ENCODE results near the gene SGCB. TPM values are rescaled to one million over a fixed set of nuclear protein-coding genes. Genes with fewer than 3 reads are reported as not detected.
A peak's percentile ranks its signal among the peaks of the same experiment; 100 is the strongest.

Gene SGCB
- total RNA-seq, 1 donor from 2014 or later: 29.9 TPM

DNA sequence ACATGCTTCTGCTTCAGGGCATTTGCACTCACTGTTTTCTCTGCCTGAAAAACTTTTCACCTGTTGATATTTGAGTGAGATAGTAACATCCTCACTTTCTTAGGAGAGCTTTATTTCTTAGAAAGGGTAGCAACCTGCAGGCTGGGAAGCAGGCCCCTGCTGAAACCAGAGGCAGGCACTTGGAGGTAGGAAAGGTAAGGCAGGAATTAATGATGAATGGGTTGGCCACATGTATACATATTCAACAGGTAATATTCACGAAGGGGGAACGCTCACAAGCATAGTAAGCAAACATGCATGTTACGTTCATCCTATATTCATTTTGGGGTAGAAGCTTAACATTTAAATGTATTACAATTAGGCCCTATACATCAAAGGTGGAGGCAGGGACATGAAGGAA, 16.2 kb upstream of the SGCB start:
- Mint-ChIP-seq H3K36me3 (ENCODE audit: low read depth) (peaks cover 3% of the 10 kb centered on the region), H3K4me3 (no peak overlapping the region), H3K9me3 (peaks cover under 1% of the 10 kb centered on the region), H3K4me1 (peaks cover 13% of the 10 kb centered on the region), H3K27me3 (ENCODE audit: low read depth) (peaks cover 42% of the 10 kb centered on the region), H3K27ac (ENCODE audit: unreplicated experiment) (no peak overlapping the region)
- TF ChIP-seq, protein P1, sequence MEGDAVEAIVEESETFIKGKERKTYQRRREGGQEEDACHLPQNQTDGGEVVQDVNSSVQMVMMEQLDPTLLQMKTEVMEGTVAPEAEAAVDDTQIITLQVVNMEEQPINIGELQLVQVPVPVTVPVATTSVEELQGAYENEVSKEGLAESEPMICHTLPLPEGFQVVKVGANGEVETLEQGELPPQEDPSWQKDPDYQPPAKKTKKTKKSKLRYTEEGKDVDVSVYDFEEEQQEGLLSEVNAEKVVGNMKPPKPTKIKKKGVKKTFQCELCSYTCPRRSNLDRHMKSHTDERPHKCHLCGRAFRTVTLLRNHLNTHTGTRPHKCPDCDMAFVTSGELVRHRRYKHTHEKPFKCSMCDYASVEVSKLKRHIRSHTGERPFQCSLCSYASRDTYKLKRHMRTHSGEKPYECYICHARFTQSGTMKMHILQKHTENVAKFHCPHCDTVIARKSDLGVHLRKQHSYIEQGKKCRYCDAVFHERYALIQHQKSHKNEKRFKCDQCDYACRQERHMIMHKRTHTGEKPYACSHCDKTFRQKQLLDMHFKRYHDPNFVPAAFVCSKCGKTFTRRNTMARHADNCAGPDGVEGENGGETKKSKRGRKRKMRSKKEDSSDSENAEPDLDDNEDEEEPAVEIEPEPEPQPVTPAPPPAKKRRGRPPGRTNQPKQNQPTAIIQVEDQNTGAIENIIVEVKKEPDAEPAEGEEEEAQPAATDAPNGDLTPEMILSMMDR (conservative IDR thresholded peaks at IDR 0.05): no peak
- no peak for DNase-seq (ENCODE audit: low read depth, low spot score)

DNA sequence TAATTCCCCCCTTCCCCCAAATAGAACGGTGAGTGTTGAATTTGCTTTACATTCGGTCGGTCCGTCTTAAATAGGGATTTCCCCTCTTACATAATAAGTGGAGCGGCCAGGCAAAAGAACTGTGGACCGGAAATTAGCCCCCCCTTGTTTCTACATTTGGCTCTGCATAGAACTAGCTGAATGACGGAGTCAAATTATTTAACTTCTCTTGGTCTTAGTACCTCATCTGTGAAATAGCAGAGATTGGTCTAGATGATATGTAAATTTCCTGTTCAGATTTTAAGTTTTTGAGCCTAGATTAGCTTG, 14.3 kb upstream of the SGCB start:
- Mint-ChIP-seq H3K4me3 (peak overlapping the region; percentile 96), H3K27ac (ENCODE audit: unreplicated experiment) (no peak overlapping the region), H3K9me3 (peaks cover 2% of the 10 kb centered on the region), H3K27me3 (ENCODE audit: low read depth) (peaks cover 49% of the 10 kb centered on the region), H3K4me1 (peaks cover 13% of the 10 kb centered on the region), H3K36me3 (ENCODE audit: low read depth) (peaks cover 8% of the 10 kb centered on the region)
- TF ChIP-seq, protein P1 (conservative IDR thresholded peaks at IDR 0.05): no peak
- DNase-seq (ENCODE audit: low read depth, low spot score): no peak

DNA sequence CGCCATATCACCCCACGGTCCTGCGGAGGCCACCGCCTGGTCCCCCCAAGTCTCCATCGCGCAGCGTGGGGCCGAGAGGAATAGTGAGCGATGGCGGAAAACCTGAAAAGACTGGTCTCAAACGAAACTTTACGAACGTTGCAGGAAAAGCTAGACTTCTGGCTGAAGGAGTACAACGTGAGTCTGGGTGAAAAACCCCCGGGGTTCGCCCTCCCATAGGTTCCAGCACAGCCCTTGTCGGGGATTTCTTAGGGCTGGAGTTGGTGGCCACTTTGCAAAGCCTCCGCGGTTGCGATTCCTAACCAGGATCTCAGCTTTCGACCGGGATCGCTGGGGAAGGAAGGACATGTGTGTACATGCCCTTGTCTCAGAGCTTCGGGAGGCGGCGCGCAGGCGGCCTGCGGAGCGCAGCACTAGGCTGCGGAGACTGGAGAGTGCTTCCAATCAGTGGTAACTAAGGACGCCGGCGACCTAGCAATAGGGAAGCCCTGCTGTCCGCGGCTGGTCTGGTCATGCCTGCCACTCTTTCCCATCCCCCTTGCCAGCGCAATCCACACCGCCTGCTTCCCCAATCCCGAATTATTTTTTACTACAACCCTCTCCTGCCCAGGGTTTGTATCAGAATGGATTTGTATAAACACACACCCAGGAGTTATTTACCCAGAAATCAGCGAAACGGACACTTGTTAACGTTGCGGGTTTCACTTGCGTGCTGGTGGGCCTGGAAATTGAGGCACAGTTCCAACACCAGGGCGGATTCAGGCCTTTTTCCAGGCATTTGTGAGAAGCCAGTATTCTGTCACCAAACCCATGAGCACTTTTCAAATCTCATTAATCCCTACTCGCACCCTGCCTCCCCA, 13.7 kb upstream of the SGCB start:
- Mint-ChIP-seq H3K9me3 (peaks cover 2% of the 10 kb centered on the region), H3K4me1 (peaks cover 13% of the 10 kb centered on the region), H3K4me3 (peak overlapping the region; percentile 96), H3K36me3 (ENCODE audit: low read depth) (peaks cover 8% of the 10 kb centered on the region), H3K27me3 (ENCODE audit: low read depth) (peaks cover 53% of the 10 kb centered on the region), H3K27ac (ENCODE audit: unreplicated experiment) (peak overlapping the region; percentile 68)
- DNase-seq (ENCODE audit: low read depth, low spot score): peak; percentile 60
- TF ChIP-seq, protein P1 (conservative IDR thresholded peaks at IDR 0.05): no peak

GRCh38 chr4:52051213-52051614, 13.1 kb upstream of the SGCB start, which contains the start of gene SPATA18:
TSS of gene SPATA18 (plus strand) at chr4:52051304. CDS start at chr4:52051705, 401 bp downstream.
- peaks cover 55% of the 10 kb centered on the region for H3K27me3 Mint-ChIP-seq (ENCODE audit: low read depth)
- peaks cover 2% of the 10 kb centered on the region for H3K9me3 Mint-ChIP-seq
- TF ChIP-seq, protein P1 (conservative IDR thresholded peaks at IDR 0.05): no peak
- DNase-seq (ENCODE audit: low read depth, low spot score): peak; percentile 1
- peaks cover 8% of the 10 kb centered on the region for H3K36me3 Mint-ChIP-seq (ENCODE audit: low read depth)
- H3K4me1 Mint-ChIP-seq: peaks cover 13% of the 10 kb centered on the region
- H3K4me3 Mint-ChIP-seq: peak within 1 kb of the TSS; percentile 96
- H3K27ac Mint-ChIP-seq (ENCODE audit: unreplicated experiment): peak within 1 kb of the TSS; percentile 68

- Mint-ChIP-seq H3K4me3 (peak overlapping the region; percentile 56), H3K36me3 (ENCODE audit: low read depth) (peaks cover 8% of the 10 kb centered on the region), H3K9me3 (peaks cover 2% of the 10 kb centered on the region), H3K27me3 (ENCODE audit: low read depth) (peaks cover 52% of the 10 kb centered on the region), H3K27ac (ENCODE audit: unreplicated experiment) (no peak overlapping the region), H3K4me1 (peaks cover 13% of the 10 kb centered on the region)
- DNase-seq (ENCODE audit: low read depth, low spot score): no peak
- TF ChIP-seq, protein P1 (conservative IDR thresholded peaks at IDR 0.05): no peak
These were observed 11.2 kb upstream of the SGCB start for GRCh38 chr4:52049266-52049665.

Measured in neural crest cell (in vitro differentiated cells).